Fibroblast of skin of right biceps (primary cell): ENCODE data around the gene MMP27.

ENCODE experiments used
- DNase-seq: peaks from one replicate; pipeline ENCODE4 v3.0.0-alpha.2; 2013

Gene MMP27

GRCh38 chr11:102703826-102704493 lies 1.6 kb downstream of the MMP27 start:
- no peak for DNase-seq

- DNase-seq = no peak
Observed at GRCh38 chr11:102695201-102695600, 10.4 kb downstream of the MMP27 start.

GRCh38 chr11:102685754-102686153 lies 19.8 kb downstream of the MMP27 start:
- DNase-seq = no peak

- DNase-seq = no peak
Observed at GRCh38 chr11:102685338-102685737, 20.2 kb downstream of the MMP27 start.

GRCh38 chr11:102683277-102683676 lies 22.3 kb downstream of the MMP27 start:
- DNase-seq = no peak

GRCh38 chr11:102680945-102681344 lies 24.6 kb downstream of the MMP27 start:
- DNase-seq = peak; percentile 48

- DNase-seq = no peak
Observed at GRCh38 chr11:102678022-102678421, 27.5 kb downstream of the MMP27 start.

- no peak for DNase-seq
Observed at GRCh38 chr11:102676084-102676483, 29.5 kb downstream of the MMP27 start.

GRCh38 chr11:102669664-102670063 lies 35.9 kb downstream of the MMP27 start:
- DNase-seq = peak; percentile 52

- peak; percentile 45 for DNase-seq
Observed at GRCh38 chr11:102666331-102666957, 39.1 kb downstream of the MMP27 start.

- no peak for DNase-seq
Observed at GRCh38 chr11:102664001-102664752, 41.4 kb downstream of the MMP27 start.

- DNase-seq = no peak
Observed at GRCh38 chr11:102662607-102663006, 43.0 kb downstream of the MMP27 start.

- DNase-seq = no peak
Observed at GRCh38 chr11:102661040-102661439, 44.5 kb downstream of the MMP27 start.

GRCh38 chr11:102656528-102656927 lies 49.0 kb downstream of the MMP27 start:
- no peak for DNase-seq

- DNase-seq = no peak
Observed at GRCh38 chr11:102655547-102655946, 50.0 kb downstream of the MMP27 start.

GRCh38 chr11:102654761-102655160 lies 50.8 kb downstream of the MMP27 start:
- no peak for DNase-seq

- peak; percentile 9 for DNase-seq
Observed at GRCh38 chr11:102653744-102654291, 51.8 kb downstream of the MMP27 start.

- DNase-seq = no peak
Observed at GRCh38 chr11:102647430-102647829, 58.1 kb downstream of the MMP27 start.

GRCh38 chr11:102643941-102644340 lies 61.6 kb downstream of the MMP27 start:
- no peak for DNase-seq
